SK-N-MC (cell line): ENCODE data around the gene MIP.
"Not testable (repeated sequence)": the region's sequence is repeated elsewhere in the genome, so short reads cannot be mapped to it uniquely, and the experiment has no call there.

Experiments used
- DNase-seq: peaks from one replicate; pipeline ENCODE4 v3.0.0-alpha.2; 2011; ENCODE audit warnings: low read depth, low spot score
- H3K27ac ChIP-seq: fragments of 200-600 bp; sonication (generic); 2 replicates; pipeline ENCODE4 v1.5.1; 2016; ENCODE audit warnings: mixed run types
- H3K36me3 ChIP-seq: fragments of 200-600 bp; sonication (generic); 2 replicates; pipeline ENCODE4 v1.6.1; 2017; ENCODE audit warnings: antibody characterized with exemption, low read length, mixed read lengths; ENCODE audit not compliant: insufficient read depth
- H3K4me3 ChIP-seq: fragments of 200-600 bp; sonication (generic); 2 replicates; pipeline ENCODE4 v1.5.1; 2016
- H3K9ac ChIP-seq: fragments of 200-600 bp; sonication (generic); 2 replicates; pipeline ENCODE4 v1.8.0; 2017; ENCODE audit warnings: mixed run types, mixed read lengths; ENCODE audit not compliant: insufficient read length
- H3K9me3 ChIP-seq: fragments of 200-600 bp; sonication (generic); 2 replicates; pipeline ENCODE4 v1.6.1; 2017; ENCODE audit warnings: low read depth, mild to moderate bottlenecking, antibody characterized with exemption, low read length, moderate library complexity, mixed read lengths
- EZH2 ChIP-seq: fragments of 200-600 bp; sonication (generic); IDR thresholded peaks from one replicate; pipeline ENCODE4 v1.6.1; 2017; ENCODE audit warnings: antibody characterized with exemption
- FOXP2 ChIP-seq: optimal IDR thresholded peaks from 2 replicates; pipeline ENCODE3; 2011; ENCODE audit warnings: mild to moderate bottlenecking, moderate library complexity; ENCODE audit not compliant: insufficient read depth; ENCODE audit errors: extremely low read length, control extremely low read depth
- POLR2AphosphoS5 ChIP-seq: IDR thresholded peaks from 2 replicates; pipeline ENCODE4 v1.6.1; 2012; ENCODE audit warnings: mild to moderate bottlenecking, low read depth, low read length, borderline replicate concordance

The MIP gene

DNA sequence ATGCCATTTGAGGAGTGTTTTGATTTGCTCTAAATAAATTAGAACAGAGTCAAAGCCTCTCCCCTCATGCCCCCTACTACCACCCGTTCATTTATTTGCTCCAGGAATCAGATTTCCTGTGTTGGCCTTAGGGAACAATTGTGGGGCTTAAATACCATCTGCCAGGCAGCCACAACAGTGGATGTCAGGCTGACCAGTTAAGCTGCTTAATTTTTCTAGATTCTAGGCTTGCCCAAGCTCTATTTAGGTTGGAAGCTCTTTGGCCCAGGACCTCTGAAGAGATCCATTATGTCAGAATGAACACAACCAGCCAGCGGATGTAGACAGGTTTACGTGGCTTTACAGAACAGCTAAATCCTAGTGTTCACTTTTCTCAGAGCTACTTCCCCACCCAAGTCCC lies 4.2 kb downstream of the MIP start:
- no peak for DNase-seq
- Histone ChIP-seq H3K27ac (0 out of 2 replicates have a peak overlapping the region, but pooled peaks have one; percentile 17), H3K9ac (no peak overlapping the region), H3K36me3 (peaks cover 6% of the 10 kb centered on the region; the same call in 1 of the 2 replicates), H3K4me3 (no peak overlapping the region), H3K9me3 (no peaks in the 10 kb centered on the region)
- TF ChIP-seq POLR2AphosphoS5 (no peak), FOXP2 (no peak), EZH2 (no peak)

DNA sequence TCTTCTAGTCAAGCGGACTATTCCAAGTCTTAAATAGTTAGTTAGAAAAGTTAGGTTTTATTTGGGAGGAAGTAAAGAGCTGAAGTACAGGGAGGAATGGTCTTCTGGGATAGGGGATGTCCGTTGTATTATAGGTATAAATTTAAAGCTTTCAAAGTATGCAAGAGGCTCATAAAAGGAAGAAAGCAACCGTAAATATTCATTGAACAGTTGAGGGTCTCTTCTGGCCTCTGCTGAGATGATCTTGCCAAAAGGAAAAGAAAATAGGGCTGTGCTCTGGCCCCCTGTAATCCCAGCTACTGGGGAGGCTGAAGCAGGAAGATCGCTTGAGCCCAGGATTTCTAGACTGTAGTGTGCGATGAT lies 4.9 kb downstream of the MIP start:
- Histone ChIP-seq H3K4me3 (peak overlapping the region; percentile 89), H3K27ac (peak overlapping the region; percentile 90), H3K36me3 (peaks cover 6% of the 10 kb centered on the region), H3K9ac (peak overlapping the region; percentile 89), H3K9me3 (no peaks in the 10 kb centered on the region)
- DNase-seq: no peak
- no peak for TF ChIP-seq FOXP2
- no peak for TF ChIP-seq POLR2AphosphoS5
- no peak for TF ChIP-seq EZH2

GRCh38 chr12:56448860-56449621 lies 5.4 kb downstream of the MIP start, which contains the start of gene TIMELESS:
Gene TIMELESS, minus strand, starts transcription at chr12:56449426. Its CDS starts 15,256 bp downstream, at chr12:56434170.
- TF ChIP-seq FOXP2 (no peak), POLR2AphosphoS5 (peak; percentile 95)
- Histone ChIP-seq H3K9ac (peak within 1 kb of the TSS; percentile 89), H3K36me3 (peaks cover 10% of the 10 kb centered on the region), H3K4me3 (peak within 1 kb of the TSS; percentile 89), H3K9me3 (no peaks in the 10 kb centered on the region), H3K27ac (peak within 1 kb of the TSS; percentile 90)
- no peak for DNase-seq

- not testable (repeated sequence) for DNase-seq
- peaks cover 18% of the 10 kb centered on the region for H3K36me3 ChIP-seq
Observed at GRCh38 chr12:56443208-56443607, 11.2 kb downstream of the MIP start.

DNA sequence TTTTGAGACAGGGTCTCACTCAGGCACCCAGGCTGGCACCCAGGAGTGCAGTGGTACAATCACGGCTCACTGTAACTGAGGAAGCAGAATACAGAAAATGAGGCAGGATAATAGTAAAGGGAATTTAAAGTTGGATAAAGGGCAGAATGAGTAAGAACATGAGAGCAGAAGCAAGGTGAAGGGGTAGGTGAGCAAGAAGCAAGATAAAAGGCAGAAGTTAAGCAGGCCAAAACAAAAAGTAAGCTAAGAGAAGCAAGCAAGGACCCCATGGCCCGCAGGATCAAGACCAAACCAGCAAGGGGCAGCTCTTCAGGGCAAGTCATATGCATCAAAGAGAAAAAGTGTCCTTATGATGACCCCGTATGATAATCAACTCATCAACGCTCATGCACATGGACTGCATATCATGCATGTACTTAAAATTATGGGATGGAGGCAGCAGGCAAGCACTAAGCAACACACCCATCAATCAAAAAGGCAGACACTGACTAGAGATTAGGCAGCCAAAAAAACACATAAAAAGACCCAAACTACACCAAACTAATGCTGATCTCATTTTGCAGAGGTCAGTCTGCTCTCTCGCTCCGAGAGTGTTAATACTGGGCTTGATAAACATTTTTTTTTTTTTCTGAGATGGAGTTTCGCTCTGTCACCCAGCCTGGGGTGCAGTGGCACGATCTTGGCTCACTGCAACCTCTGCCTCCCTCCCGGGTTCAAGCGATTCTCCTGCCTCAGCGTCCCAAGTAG lies 16.9 kb downstream of the MIP start:
- Histone ChIP-seq H3K4me3 (no peak overlapping the region), H3K27ac (no peak overlapping the region), H3K36me3 (peaks cover 21% of the 10 kb centered on the region), H3K9me3 (no peaks in the 10 kb centered on the region), H3K9ac (no peak overlapping the region)
- TF ChIP-seq EZH2 (no peak), POLR2AphosphoS5 (no peak), FOXP2 (no peak)
- no peak for DNase-seq

More at GRCh38 chr12:56443208-56443607, 11.2 kb downstream of the MIP start:
- peak overlapping the region; percentile 54 for H3K27ac ChIP-seq
- not testable (repeated sequence) for H3K9me3 ChIP-seq, H3K9ac ChIP-seq, H3K4me3 ChIP-seq

DNA sequence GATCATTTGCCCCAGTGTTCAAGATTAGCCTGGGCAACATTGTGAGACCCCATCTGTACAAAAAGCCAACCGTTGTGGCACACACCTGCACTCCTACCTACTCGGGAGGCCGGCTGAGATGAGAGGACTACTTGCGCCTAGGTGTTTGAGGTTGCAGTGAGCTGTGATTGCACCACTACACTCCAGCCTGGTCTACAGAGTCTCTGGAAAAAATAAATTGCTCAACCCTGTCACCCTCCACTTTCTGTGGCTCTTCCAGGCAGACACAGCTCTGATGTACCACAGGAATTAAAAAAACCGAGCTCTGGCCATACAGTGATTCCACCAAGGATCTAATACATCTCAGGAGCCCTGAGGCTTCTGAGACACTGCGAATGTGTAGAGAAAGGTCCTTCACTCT lies 19.6 kb downstream of the MIP start:
- TF ChIP-seq EZH2: no peak
- H3K36me3 ChIP-seq: peaks cover 34% of the 10 kb centered on the region
- H3K9me3 ChIP-seq: no peaks in the 10 kb centered on the region
- no peak for DNase-seq
- no peak overlapping the region for H3K9ac ChIP-seq
- no peak overlapping the region for H3K4me3 ChIP-seq
- no peak overlapping the region for H3K27ac ChIP-seq

- peaks cover 52% of the 10 kb centered on the region for H3K36me3 ChIP-seq
- no peak overlapping the region for H3K27ac ChIP-seq
- no peak overlapping the region for H3K9ac ChIP-seq
- DNase-seq: no peak
- H3K4me3 ChIP-seq: no peak overlapping the region
- TF ChIP-seq EZH2 (no peak), FOXP2 (no peak), POLR2AphosphoS5 (no peak)
- H3K9me3 ChIP-seq: no peaks in the 10 kb centered on the region
Observed at GRCh38 chr12:56431850-56432249, 22.6 kb downstream of the MIP start.

DNA sequence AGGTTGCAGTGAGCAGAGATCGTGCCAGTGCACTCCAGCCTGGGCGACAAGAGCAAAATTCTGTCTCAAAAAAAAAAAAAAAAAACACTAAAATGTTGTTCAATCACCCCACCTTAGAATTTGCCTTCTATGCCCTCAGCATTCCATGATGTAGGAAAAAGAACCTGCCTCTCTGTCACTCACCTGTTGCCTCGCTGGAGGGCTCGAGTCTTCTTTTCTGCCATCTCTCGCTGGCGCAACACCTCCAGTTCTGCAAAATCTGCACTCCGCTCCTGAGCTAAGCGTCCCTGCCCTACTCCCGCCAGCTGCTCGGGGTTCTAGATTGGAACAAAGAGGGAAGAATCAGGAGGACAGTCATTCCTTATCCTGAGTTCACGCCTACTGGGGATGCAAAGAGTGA lies 23.2 kb downstream of the MIP start:
- no peak overlapping the region for H3K27ac ChIP-seq
- TF ChIP-seq POLR2AphosphoS5: no peak
- no peak for TF ChIP-seq EZH2
- TF ChIP-seq FOXP2: no peak
- DNase-seq: no peak
- H3K9ac ChIP-seq: no peak overlapping the region
- H3K4me3 ChIP-seq: no peak overlapping the region
- H3K9me3 ChIP-seq: no peaks in the 10 kb centered on the region
- peaks cover 52% of the 10 kb centered on the region for H3K36me3 ChIP-seq
